CD14-positive monocyte (primary cell): ENCODE data around the gene ZNF747. TPM values are rescaled to one million over a fixed set of nuclear protein-coding genes. Genes with fewer than 3 reads are reported as not detected.

Experiments used
- DNase-seq, 3 donors: peaks; one replicate each; pipeline ENCODE4 v3.0.0-alpha.2; 2011 to 2022
- H2AFZ ChIP-seq: 2 replicates; pipeline ENCODE4 v1.6.0; 2012; ENCODE audit warnings: mild to moderate bottlenecking, low read depth, low read length, inconsistent platforms; ENCODE audit not compliant: insufficient read depth, poor library complexity, severe bottlenecking
- H3K27ac ChIP-seq, 2 donors: 1 replicate in 1 of 2; 2 replicates in 1 of 2; pipeline ENCODE4 v1.5.1; 2012 to 2013; ENCODE audit warnings: low read length in 2 of 2, control low read depth in 1 of 2, inconsistent platforms in 1 of 2, low read depth in 1 of 2, mild to moderate bottlenecking in 1 of 2
- H3K27me3 ChIP-seq, 2 donors: one replicate each; pipeline versions ENCODE4 v1.6.0 to v1.6.1; 2011 to 2013; ENCODE audit warnings: low read length in 2 of 2; ENCODE audit not compliant: control insufficient read depth in 2 of 2, insufficient read depth in 2 of 2
- H3K36me3 ChIP-seq, 2 donors: replicated peaks in 1 of 2; 1 replicate in 1 of 2; 2 replicates in 1 of 2; pipeline versions ENCODE4 v1.5.1 to v1.6.1; 2012 to 2013; ENCODE audit warnings: low read length in 2 of 2, control low read depth in 1 of 2, inconsistent platforms in 1 of 2, mild to moderate bottlenecking in 1 of 2; ENCODE audit not compliant: insufficient read depth in 2 of 2, control insufficient read depth in 1 of 2
- H3K4me1 ChIP-seq, 2 donors: 1 replicate in 1 of 2; 2 replicates in 1 of 2; pipeline versions ENCODE4 v1.5.1 to v1.6.1; 2012 to 2013; ENCODE audit warnings: low read length in 2 of 2, control low read depth in 1 of 2, inconsistent platforms in 1 of 2, mild to moderate bottlenecking in 1 of 2, moderate library complexity in 1 of 2; ENCODE audit not compliant: insufficient read depth in 2 of 2, control insufficient read depth in 1 of 2
- H3K4me2 ChIP-seq: replicated peaks from 2 replicates; pipeline ENCODE3; 2012; ENCODE audit warnings: low read length, moderate library complexity, mild to moderate bottlenecking; ENCODE audit not compliant: poor library complexity, severe bottlenecking; ENCODE audit errors: extremely low read depth
- H3K4me3 ChIP-seq, 3 experiments: fragments of 200-600 bp in 1 of 3; sonication (generic) in 1 of 3; replicated peaks in 1 of 3; 1 replicate in 2 of 3; 2 replicates in 1 of 3; pipeline ENCODE4 v1.5.1; 2011 to 2013; ENCODE audit warnings: low read length in 3 of 3, mild to moderate bottlenecking in 3 of 3, control low read depth in 2 of 3, low read depth in 2 of 3, inconsistent platforms in 1 of 3, moderate library complexity in 1 of 3
- H3K79me2 ChIP-seq: 2 replicates; pipeline ENCODE4 v1.6.0; 2012; ENCODE audit warnings: mild to moderate bottlenecking, control low read depth, inconsistent platforms, low read length, moderate library complexity; ENCODE audit not compliant: insufficient read depth
- H3K9ac ChIP-seq: 2 replicates; pipeline ENCODE4 v1.6.0; 2017; ENCODE audit warnings: low read length, mild to moderate bottlenecking; ENCODE audit not compliant: insufficient read depth, poor library complexity, severe bottlenecking
- H3K9me3 ChIP-seq, 2 donors: replicated peaks in 1 of 2; 1 replicate in 1 of 2; 2 replicates in 1 of 2; pipeline versions ENCODE4 v1.5.1 to v1.6.1; 2012 to 2013; ENCODE audit warnings: low read length in 2 of 2, control low read depth in 1 of 2; ENCODE audit not compliant: control insufficient read depth in 1 of 2, insufficient read depth in 1 of 2
- H4K20me1 ChIP-seq: 2 replicates; pipeline ENCODE4 v1.6.0; 2012; ENCODE audit warnings: mild to moderate bottlenecking, low read length, control low read depth, moderate library complexity; ENCODE audit not compliant: insufficient read depth
- H3K27ac Mint-ChIP-seq, 7 donors: one replicate each; pipeline ENCODE4 v1.8.0; 2020; ENCODE audit warnings: mild to moderate bottlenecking in 7 of 7, mixed read lengths in 7 of 7, moderate library complexity in 6 of 7, inconsistent platforms in 2 of 7
- H3K27me3 Mint-ChIP-seq, 3 donors: one replicate each; pipeline ENCODE4 v1.8.0; 2021 to 2022; ENCODE audit warnings: low read depth in 3 of 3, mild to moderate bottlenecking in 3 of 3, mixed read lengths in 3 of 3, moderate library complexity in 3 of 3, inconsistent platforms in 1 of 3
- H3K36me3 Mint-ChIP-seq, 2 donors: one replicate each; pipeline ENCODE4 v1.8.0; 2020; ENCODE audit warnings: mixed read lengths in 2 of 2, inconsistent platforms in 1 of 2, mild to moderate bottlenecking in 1 of 2
- H3K4me1 Mint-ChIP-seq: one replicate; pipeline ENCODE4 v1.8.0; 2020; ENCODE audit warnings: mild to moderate bottlenecking, mixed read lengths
- H3K4me3 Mint-ChIP-seq, 2 donors: one replicate each; pipeline ENCODE4 v1.8.0; 2020; ENCODE audit warnings: mild to moderate bottlenecking in 2 of 2, mixed read lengths in 2 of 2, moderate library complexity in 1 of 2
- H3K9me3 Mint-ChIP-seq, 7 donors: one replicate each; pipeline ENCODE4 v1.8.0; 2020 to 2022; ENCODE audit warnings: mixed read lengths in 7 of 7, mild to moderate bottlenecking in 6 of 7, moderate library complexity in 6 of 7, inconsistent platforms in 2 of 7
- CTCF ChIP-seq: fragments of 200-600 bp; IDR thresholded peaks from one replicate; pipeline ENCODE4 v1.8.0; 2022; ENCODE audit warnings: antibody characterized with exemption, mild to moderate bottlenecking
- WGBS: methylation state at CpG from one replicate; pipeline ENCODE4 v1.1.5; 2013; ENCODE audit warnings: missing lambda C conversion rate; ENCODE audit not compliant: insufficient coverage; 5-methylcytosine and 5-hydroxymethylcytosine counted together
- intact Hi-C, 2 donors: fragments of 100-400 bp; cut with micrococcal nuclease; formaldehyde crosslinking; loops; one replicate each; pipeline versions ENCODE4 v1.15.0 to v1.15.1; 2023
- polyA plus RNA-seq, 3 donors: library from polyadenylated mRNA; depleted of rRNA in 1 of 3; unstranded in 2 of 3; stranded (reverse) in 1 of 3; fragments of 300-500 nt in 2 of 3; fragments of >200 nt in 1 of 3; fragmentation: Illumina TruSeq in 2 of 3; gene quantifications; 1 replicate in 2 of 3; 2 replicates in 1 of 3; pipeline ENCODE4 v1.2.3, GENCODE V29; 2012 to 2021

ZNF747 gene
- polyA plus RNA-seq, 3 donors, result 4.1 to 6.6 (median 4.4) TPM

DNA sequence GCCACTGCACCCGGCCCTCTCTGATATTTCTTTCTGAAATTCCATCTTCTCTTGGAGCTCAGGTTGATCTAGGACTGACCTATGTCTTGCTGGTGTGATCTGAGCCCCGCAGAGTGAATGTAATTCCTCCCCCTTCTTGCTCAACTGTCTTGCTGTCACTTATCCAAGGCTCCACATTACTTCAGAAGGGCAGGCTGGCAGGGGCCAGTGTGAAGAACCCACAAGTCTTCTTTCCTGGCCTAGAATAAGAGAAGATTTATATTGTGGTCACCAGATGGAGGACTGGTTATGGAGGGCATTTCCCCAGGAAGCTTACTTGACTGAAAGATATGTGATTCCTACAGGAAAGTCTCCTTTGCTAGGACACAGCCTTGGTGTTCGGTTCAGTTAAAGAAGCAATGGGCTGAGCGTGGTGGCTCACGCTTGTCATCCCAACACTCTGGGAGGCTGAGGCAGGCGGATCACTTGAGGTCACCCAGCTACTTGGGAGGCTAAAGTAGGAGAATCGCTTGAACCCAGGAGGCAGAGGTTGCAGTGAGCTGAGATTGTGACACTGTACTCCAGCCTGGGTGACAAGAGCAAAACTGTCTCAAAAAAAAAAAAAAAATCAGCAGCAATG, 48.7 kb downstream of the ZNF747 start:
- peaks cover 96 to 100% of the 10 kb centered on the region in 2 donors for H3K36me3 ChIP-seq

DNA sequence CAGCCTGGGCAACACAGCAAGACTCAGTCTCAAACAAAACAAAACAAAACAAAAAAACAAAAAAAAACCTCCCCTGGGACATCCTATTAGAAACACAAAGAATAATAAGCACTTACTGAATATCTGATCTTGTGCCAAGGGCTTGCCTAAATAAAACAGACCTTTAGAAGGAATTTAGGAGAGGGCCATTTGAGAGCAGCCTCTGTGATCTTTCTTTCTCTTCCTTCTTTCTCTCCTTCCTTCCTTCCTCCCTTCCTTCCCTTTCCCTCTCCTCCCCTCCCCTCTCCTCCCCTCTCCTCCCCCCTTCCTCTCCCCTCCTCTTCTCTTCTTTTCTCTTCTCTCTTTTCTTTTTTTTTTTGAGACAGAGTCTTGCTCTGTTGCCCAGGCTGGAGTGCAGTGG, 49.8 kb downstream of the ZNF747 start:
- Histone ChIP-seq H2AFZ (no peak overlapping the region), H3K9ac (no peak overlapping the region), H4K20me1 (peaks cover 100% of the 10 kb centered on the region), H3K27ac (no peak overlapping the region), H3K27me3 (no peaks in the 10 kb centered on the region), H3K9me3 (no peaks in the 10 kb centered on the region), H3K4me3 (no peak overlapping the region), H3K4me1 (peaks cover 0 to 8% of the 10 kb centered on the region in 2 donors), H3K4me2 (no peak overlapping the region), H3K79me2 (peaks cover 74% of the 10 kb centered on the region), H3K36me3 (peaks cover 95 to 100% of the 10 kb centered on the region in 2 donors)
- no peak overlapping the region for H3K4me3 Mint-ChIP-seq
- TF ChIP-seq CTCF, result no peak
- H3K36me3 Mint-ChIP-seq, result peaks cover 83 to 98% of the 10 kb centered on the region in 2 donors
- intact Hi-C loops, result loop anchor here in 1 of 2 donors (5.0 kb wide), 1 partner anchor 38 kb away; the partner anchor contains the start of gene SEPHS2
- H3K9me3 Mint-ChIP-seq, result no peaks in the 10 kb centered on the region
- peaks cover 11% of the 10 kb centered on the region for H3K4me1 Mint-ChIP-seq
- DNase-seq, result no peak
- H3K27ac Mint-ChIP-seq, result peak overlapping the region in 1 of 7 donors; percentile 37
- peaks cover 0 to 1% (median 0%) of the 10 kb centered on the region in 3 donors for H3K27me3 Mint-ChIP-seq

More for the DNA sequence above, 48.7 kb downstream of the ZNF747 start:
- Mint-ChIP-seq H3K4me1 (peaks cover 6% of the 10 kb centered on the region), H3K36me3 (peaks cover 83 to 98% of the 10 kb centered on the region in 2 donors), H3K4me3 (no peak overlapping the region), H3K27me3 (peaks cover 0 to 1% (median 0%) of the 10 kb centered on the region in 3 donors), H3K9me3 (no peaks in the 10 kb centered on the region), H3K27ac (peak overlapping the region in 3 of 7 donors; percentile 34 to 52 (median 41))
- peaks cover 66% of the 10 kb centered on the region for H3K79me2 ChIP-seq
- H3K4me2 ChIP-seq, result no peak overlapping the region
- intact Hi-C loops, result no loop called here
- no peak overlapping the region for H3K4me3 ChIP-seq
- no peak overlapping the region for H2AFZ ChIP-seq
- no peak for TF ChIP-seq CTCF
- H3K9ac ChIP-seq, result no peak overlapping the region
- no peak for DNase-seq
- H4K20me1 ChIP-seq, result peaks cover 100% of the 10 kb centered on the region
- H3K4me1 ChIP-seq, result no peaks in the 10 kb centered on the region
- 88% methylated on average over 6 of the region's 7 CpGs for WGBS
- H3K27ac ChIP-seq, result peak overlapping the region in 1 of 2 donors; percentile 26
- H3K9me3 ChIP-seq, result no peaks in the 10 kb centered on the region
- H3K27me3 ChIP-seq, result no peaks in the 10 kb centered on the region
